ENCODE measurements around the gene ARHGAP23.

ARHGAP23 gene, protein sequence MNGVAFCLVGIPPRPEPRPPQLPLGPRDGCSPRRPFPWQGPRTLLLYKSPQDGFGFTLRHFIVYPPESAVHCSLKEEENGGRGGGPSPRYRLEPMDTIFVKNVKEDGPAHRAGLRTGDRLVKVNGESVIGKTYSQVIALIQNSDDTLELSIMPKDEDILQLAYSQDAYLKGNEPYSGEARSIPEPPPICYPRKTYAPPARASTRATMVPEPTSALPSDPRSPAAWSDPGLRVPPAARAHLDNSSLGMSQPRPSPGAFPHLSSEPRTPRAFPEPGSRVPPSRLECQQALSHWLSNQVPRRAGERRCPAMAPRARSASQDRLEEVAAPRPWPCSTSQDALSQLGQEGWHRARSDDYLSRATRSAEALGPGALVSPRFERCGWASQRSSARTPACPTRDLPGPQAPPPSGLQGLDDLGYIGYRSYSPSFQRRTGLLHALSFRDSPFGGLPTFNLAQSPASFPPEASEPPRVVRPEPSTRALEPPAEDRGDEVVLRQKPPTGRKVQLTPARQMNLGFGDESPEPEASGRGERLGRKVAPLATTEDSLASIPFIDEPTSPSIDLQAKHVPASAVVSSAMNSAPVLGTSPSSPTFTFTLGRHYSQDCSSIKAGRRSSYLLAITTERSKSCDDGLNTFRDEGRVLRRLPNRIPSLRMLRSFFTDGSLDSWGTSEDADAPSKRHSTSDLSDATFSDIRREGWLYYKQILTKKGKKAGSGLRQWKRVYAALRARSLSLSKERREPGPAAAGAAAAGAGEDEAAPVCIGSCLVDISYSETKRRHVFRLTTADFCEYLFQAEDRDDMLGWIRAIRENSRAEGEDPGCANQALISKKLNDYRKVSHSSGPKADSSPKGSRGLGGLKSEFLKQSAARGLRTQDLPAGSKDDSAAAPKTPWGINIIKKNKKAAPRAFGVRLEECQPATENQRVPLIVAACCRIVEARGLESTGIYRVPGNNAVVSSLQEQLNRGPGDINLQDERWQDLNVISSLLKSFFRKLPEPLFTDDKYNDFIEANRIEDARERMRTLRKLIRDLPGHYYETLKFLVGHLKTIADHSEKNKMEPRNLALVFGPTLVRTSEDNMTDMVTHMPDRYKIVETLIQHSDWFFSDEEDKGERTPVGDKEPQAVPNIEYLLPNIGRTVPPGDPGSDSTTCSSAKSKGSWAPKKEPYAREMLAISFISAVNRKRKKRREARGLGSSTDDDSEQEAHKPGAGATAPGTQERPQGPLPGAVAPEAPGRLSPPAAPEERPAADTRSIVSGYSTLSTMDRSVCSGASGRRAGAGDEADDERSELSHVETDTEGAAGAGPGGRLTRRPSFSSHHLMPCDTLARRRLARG (N-terminal part only)

DNA sequence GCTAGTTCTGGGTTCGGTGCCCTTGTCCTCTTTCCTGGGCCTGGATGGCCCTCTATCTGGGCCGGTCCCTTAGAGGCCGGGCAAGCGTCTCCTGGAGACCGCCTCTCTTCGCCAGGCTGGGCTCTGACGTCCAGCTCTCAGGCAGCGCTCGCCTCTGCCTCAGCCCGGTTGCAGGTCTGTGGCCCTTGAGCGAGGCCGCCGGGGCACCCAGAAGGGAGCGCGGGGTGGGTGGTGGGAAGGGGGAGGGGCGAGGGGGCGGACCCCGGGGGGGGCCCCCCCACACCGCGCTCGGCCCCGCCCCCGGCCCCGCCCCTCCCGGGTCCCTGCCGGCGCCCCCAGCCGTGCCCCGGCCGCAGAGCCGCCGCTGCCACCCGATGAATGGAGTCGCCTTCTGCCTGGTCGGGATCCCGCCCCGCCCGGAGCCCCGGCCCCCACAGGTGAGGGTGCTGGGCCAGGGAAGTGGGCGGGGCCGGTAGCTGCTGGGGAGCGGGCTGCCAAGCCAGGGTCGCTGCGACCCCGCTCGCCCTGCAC is at the start of gene ARHGAP23:
Gene ARHGAP23 (plus strand): TSS at position 353 of the 531 bp plus-strand sequence. CDS start 22 bp downstream, at position 375.
- peak; percentile 61 for DNase-seq

DNA sequence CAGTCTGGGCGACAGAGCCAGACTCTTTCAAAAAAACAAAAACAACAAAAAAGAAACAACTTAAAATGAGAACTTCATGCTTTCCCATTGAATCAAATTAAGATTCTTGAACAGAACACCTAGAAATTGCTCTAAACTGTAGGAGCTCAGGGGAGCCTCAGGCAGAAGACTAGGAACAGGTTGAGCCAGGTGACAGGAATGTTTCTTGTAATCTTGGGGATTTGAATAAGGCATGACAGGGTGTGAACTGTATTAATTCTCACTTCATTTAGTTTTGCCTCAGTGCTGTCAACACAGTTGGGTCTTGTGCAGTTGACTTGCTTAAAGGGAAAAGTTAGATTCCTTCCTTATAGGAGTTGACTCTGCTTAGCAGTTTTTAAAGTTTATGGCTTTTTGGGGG is 48.8 kb upstream of the ARHGAP23 start:
- DNase-seq: no peak

DNA sequence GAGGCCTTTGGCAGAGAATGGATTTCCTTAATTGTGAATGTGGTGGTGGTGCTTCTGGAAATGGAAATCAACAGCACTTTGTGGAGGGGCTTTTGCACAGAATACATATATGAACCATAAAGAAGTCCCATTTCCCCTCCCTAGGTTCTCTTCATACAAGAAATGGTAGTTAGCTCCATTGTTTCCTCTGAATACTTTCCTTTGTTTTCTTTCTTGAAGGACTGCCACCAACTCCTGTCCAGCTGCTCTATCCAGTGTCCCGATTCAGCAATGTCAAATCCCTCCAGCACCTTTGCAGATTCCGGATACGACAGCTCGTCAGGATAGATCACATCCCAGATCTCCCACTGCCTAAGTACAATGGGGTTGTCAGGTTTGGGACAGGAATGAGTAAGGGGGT is 33.2 kb upstream of the ARHGAP23 start:
- DNase-seq: no peak

DNA sequence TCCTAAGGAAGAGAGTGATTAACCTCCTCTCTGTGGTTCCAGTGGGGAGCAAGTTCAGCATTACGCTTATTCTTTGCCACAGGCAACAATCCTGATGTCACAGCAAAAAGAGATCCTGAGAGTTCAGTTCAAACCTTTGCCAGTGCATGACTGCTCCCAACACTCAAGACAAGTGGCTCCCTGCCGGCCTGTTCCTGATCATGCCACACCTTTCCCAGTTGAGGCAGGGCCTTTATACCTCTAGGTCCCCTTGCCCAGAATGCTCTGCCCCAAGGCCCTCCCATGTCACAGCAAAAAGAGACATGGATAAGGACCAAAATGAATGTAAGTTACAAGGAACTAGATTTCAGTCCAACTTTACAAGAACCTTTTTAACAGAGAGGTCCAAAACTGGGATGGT is 31.0 kb upstream of the ARHGAP23 start:
- no peak for DNase-seq

DNA sequence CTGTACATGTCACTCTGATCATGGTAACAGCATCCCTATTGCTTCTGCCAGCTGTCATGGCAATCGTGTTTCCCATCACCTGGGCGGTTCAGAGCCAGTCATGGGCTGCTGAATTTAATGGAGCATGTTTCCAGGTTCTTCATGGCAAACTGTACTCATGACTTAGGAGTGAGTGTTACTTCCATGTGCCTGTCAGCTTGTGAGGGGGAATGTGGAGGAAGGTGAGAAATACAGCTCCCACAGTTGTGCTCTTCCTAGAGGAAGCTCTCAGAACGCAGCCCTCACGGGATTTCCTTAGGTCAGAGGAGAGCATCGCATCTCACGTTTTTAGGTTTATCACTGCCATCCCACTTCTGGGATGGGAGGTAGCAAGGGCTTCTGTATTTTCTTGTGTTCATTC is 28.0 kb upstream of the ARHGAP23 start:
- DNase-seq: no peak

DNA sequence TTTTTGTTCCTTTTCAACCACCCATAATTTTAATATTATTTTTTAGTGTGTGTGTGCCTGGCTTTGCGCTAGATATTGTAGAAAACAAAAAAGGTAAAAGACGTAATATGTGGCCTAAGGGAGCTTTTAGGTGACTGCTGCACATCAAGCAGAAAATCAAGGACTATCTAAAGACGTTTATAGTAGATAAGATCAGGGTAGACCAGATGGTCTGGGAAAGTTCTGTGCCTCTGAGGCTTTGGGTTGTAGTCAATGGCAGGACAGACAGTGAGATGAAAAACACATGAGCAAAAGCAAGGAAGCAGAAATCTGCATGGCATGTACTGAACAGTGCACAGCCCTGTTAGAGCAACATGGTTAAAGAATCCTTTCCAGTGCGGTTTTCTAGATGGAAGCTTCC is 26.8 kb upstream of the ARHGAP23 start:
- DNase-seq: no peak

DNA sequence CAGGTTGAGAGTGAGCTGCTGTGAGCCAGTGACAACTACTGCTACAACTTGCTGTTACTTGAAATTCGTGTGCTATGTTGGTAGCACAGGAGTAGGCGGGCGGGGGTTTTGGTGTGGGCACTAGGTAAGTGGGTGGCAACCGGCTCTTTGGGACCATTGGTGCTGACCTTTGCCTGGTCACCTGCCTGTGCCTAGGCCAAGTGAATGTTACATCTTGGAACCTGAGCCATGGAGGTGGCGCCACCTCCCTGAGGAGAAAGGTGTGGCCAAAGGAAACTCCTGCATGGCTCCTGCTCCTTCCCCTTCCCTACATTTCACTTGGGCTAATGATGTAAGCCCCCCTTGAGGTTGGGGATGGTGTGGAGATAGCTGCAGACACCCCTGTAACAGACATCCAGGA is 25.4 kb upstream of the ARHGAP23 start:
- DNase-seq: no peak

DNA sequence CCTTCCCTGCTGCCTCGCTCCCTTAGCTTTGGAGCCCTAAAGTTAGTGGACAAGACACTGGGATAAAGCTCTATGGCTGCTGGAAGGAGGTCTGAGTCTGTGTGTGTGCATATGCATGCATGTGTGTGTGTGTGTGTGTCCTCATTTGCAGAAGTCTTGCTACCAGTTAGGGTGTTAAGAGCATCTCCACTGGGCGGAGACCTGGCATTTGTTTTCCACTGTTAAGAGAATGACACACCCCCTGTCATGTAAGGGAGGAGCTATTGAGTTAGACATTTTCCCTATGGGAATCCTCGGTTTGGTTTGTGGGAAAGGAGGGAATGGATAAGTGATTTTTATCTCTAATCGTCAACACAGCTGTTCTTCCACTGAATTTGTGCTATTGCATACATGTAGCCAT is 24.8 kb upstream of the ARHGAP23 start:
- DNase-seq: no peak

DNA sequence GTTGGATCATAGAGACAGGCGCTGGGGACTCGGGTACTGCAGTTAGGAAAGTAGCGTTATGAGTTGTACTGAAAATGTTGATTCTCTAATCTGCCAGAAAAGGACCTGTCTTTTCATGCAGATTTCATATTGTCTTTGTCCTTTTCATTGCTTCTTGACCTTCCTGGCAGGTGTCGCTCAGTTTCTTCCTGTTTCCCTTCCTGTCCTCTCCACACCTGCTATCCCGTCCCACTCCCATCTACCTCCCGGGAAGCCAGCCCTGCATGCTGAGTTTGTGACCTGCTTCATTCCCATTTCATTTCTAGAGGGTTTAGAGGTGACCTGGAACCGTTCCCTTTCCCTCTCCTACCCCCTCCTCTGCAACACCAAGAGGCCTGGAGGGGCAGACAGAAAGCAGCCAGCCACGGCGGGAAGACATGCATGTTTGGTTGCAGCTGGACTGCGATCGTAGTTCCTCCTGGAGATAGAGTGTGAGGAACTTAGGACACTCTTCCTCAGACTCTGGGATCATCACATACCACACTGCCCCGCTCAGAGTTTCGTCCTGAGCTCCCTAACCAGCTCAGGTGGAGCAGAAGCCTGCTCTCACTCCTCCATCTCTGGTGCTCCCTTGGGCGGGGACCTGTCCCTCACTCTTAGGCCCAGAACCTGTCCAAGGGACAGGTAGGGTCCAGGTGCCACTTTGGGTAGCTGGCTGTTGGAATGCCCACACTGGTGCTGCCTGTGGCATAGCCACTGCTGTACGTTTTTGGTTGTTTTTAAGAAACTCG is 23.9 kb upstream of the ARHGAP23 start:
- no peak for DNase-seq

DNA sequence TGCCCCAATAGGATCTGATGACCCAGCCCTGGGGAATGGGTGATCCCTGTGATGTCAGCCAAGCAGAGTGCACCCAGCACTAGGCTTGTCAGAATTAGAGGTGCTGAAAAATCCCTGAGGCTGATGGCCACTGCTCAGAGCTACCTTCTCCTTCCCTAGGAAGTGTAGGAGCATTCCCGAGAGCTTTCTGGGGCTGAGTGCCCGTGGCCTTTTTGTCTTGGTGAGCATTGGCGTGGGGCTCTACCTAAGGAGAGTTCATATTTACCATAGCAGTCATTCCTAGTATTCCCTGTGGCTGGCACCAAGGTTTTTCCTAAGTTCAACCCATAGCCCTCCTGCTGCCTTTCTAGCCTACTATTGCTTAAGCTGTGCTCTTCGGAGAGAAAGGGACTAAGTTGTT is 22.6 kb upstream of the ARHGAP23 start:
- no peak for DNase-seq

DNA sequence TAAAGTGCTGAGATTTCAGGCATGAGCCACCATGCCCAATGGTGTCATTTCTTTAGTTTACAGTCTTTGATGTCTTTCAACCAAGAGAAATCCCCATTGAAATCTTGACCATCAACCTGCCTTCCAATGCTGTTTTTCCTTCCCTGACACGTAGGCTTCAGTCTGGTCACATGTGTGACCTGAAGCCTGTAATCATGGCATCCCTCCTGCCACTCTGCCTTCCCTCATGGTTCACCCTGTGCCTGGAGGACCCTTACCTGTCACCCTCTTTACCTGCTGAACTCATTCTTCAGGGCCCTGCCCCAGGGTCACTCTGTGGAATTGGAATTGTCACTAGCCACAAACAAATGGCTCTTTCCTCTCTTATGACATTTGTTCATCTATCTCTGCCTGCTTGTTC is 18.1 kb upstream of the ARHGAP23 start:
- no peak for DNase-seq

DNA sequence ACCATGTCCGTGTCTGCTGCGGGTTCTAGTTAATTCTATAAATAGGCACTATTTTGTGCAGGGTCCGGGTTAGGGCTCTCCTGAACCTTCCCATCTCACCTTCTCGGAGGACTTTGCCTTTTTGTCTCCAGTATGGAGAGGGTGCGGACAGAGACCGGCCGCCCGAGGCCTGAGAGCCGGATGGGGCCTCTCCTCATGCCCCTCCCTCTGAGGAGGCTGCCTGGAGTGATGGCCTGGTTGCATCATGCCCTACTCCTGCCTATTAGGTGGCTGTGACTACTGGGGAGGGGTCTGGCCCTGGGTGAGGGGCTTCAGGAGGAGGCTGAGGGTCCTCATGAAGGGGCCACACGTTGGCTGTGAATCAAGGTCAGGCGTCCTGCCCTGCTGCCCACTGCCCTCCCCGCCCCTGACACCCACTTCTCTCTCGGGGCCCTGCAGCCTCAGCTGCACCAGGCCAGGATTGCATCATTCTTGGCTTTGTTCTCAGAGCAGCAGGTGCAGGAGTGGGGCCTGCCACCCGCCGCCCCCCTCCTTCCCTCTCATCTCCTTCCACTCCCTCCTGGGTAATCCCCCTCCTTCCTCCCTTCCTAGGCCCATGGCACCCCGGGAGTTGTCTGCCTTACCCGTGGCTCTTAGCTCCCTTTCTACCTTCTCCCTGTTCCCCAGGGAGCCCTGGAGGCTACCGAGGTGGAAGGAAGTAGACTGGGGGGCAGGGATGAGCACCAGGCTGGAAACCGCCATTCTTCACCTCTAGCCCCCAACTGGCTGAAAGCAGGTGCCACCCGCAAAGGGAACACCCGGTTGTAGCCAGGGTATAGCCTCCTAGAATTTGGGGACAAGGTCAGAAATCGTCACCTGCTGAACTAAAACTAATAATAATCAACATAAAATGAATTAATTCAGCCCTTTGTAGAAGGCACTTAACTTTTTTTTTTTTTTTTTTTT is 12.7 kb upstream of the ARHGAP23 start:
- DNase-seq: no peak

DNA sequence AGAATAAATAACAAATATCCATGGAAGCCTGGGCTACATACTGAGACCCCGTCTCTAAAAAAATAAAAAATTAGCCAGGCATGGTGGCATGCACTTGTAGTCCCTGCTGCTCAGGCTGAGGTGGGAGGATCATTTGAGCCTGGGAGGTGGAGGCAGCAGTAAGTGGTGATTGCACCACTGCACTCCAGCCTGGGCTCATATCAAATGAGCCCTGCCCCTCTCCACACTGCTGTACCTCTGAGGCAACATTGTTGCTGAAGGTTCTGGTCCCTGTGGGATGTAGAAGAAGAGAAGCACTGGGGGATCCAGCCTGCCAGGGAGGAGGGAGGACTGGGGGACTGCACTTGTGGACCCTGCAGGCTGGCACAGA is 11.4 kb upstream of the ARHGAP23 start:
- no peak for DNase-seq

DNA sequence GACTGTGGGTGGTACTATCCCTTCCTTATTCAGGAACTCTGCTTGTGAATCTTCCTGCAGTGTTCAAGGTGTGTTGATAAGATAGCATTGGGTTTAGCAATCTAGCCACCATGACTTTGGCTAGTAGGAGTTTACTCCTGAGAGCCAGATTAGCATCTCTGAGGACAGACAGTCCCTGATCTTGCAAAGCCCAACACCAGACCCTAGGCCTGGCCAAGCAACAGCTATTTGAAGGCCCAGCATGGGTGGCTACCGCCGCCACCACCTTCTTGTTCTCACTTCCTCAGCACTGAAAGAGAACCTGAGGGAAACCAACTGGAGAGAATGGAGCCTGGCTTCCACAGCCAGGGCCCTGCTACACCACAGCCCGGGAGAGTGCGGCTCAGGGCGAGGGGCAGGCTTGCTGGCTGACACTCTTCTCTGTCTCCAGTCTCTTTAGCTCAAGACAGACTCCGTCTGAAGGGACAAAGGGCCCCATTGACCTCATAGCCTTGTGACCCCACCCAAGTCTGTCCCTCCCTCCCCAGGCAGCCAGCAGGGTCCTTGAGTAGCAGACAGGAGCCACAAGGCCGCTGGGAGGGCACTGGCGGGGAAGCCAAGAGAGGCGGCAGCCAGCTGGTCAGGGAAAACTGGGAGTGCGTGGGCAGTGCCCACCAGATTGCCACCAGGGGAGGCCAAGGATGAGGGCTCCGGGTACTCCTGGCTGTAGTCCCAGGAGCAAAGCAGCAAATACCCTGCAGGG is 10.9 kb upstream of the ARHGAP23 start:
- DNase-seq: no peak

DNA sequence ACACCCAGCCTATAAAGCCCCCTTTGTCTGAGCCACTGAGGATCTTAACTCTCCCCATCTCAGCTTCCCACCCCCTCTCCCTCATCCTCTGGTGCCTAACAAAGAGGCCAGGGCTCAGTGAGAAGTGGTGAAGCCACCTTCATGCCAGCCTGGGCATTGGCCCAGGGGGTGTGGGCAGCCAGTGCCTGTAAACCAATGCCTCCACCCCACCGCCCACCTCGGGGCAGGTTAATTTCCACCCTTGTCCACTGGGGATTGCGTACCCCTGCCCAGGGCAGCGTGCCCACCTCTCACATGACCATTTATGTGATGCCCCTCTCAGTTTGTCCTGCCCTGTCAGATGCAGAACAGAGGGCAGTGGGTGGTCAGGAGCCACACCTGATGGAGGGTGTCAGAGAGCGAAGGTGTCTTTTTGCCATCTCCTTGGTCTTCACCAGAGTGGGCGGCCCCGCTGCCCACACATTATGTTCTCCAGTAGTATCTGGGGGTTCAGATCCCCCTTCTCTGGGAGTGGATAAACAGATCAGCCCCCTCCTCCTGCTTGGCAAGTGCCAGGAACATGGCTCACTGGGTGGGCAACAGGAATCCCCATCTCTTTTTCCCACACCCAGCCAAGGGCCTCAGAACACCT is 10.1 kb upstream of the ARHGAP23 start:
- no peak for DNase-seq

DNA sequence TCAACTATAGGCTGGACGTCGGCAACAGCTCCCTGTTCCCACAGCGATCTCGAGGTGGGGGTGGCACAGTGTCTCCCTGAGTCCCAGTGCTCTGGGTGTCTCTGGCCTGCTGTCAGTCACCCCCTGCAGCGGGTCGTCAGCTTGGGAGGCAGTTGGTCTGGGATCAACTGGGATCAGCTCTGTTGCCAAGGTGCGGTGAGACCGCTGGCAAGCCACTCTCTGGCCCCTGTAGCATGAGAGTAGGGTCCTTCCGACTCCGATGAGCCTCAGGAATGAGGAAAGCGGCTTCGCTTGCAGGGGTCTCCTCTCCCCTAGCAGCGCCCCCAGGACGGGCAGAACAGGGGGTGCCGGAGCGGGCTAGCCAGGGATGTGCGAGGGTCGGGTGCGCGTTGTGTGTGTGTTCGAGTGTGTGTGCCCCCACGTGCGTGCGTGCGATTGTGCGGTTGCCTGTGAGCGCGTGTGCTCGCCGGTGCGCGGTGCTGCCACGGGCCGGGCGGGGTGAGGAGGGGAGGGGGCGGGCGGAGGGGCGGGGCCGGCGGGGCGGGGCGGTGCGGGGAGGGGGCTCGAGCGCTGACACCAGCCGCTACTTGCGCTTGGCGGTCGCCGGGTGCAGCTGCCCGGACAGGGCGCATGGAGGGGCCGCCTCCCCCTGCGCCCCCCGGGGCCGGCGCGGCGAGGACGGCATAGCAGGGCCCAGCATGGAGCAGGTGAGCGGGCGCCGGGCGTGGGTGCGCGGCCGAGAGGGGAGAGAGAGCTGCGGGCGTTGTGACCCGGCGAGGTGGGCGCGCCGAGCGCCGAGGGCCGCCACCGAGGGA is 9.4 kb upstream of the ARHGAP23 start:
- DNase-seq: no peak

DNA sequence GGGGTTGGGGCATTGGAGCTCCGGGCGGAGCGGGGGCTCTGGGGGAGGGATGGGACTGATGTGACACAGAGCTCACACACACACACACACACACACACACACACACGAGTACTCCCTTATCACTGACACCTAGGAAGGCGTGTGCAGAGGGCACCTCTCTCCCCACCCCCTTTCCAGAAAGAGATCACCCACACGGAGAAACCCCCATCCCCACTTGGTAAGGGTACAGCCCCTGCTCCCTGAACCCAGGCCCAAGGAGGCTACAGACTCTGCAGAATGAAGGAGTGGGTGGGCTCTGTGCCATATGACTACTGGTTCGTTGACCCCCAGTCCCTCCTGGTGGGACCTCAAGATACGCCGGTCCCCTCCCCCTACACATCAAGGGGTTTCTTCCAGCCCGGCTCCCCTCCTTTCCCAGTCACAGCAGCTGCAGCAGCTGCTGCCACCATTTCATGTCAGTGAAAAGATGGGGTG is 8.7 kb upstream of the ARHGAP23 start:
- no peak for DNase-seq

DNA sequence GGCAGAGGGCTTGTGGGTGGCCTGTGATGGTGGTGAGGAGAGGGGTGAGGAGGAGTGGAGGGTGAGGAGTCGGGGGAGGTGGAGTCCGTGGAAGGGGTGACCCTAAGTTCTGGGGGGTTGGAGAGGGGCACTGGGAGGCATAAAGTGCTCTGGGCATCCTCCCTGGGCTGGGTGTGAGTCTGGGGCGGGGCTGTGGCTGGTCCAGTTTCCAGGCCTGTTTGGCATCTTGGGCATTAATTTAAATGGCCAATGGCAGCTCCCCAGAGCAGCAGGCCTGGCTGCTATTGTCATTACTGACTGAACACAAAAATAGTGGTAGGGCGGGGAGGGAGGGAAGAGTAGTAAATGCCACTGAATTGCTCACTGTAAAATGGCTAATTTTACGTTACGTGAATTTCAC is 7.7 kb upstream of the ARHGAP23 start:
- DNase-seq: no peak

Data from HCEC 1CT (cell line).